ENCODE results near the gene TMEM178B. TPM values are rescaled to one million over a fixed set of nuclear protein-coding genes. Genes with fewer than 3 reads are reported as not detected.

Gene TMEM178B
- total and polyA plus RNA-seq, 3 experiments from 2014 or later: 0.02 to 1.1 (median 0.97) TPM

GRCh38 chr7:141291541-141291940, 217.7 kb downstream of the TMEM178B start:
- CTCF ChIA-PET: no interaction called here

DNA sequence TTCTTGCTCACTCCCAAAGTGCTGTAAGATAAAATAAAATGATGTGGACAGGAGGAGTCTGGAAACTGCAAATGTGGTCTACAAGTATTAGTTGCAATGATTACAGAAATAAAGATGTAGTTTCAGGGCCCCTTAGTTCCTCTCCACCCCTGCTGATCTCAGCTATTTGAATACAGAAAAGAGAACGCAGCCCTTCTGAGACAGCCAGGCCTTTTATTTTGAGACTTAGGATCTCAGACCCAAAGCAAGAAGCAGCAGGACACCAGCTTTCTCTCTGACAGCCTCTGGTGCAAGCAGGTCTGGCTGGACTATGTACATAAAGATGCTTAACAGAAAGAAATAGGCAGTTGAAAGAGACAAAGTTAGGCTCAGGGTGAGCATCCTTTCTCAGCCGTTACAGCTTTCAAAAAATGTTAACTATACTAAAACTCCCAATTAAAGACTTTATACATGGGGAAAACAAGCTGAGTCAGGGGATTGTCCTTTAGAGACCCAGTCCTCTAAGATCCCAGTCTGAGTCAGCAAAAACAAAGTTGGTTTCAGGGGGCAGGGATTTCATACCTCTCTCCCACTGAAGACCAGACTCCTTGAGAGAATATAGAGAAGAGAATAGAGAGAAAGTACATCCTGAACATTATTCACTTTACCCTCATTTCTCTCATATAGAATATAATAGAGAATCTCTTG, 220.4 kb downstream of the TMEM178B start:
- CTCF ChIA-PET: no interaction called here
- no peak for DNase-seq
- Histone ChIP-seq H3K36me3 (ENCODE audit: insufficient read depth, low read length) (no peaks in the 10 kb centered on the region), H3K27me3 (ENCODE audit: insufficient read depth, low read length, poor library complexity, severe bottlenecking) (no peaks in the 10 kb centered on the region), H3K27ac (ENCODE audit: low read depth, low read length) (no peak overlapping the region), H3K9me3 (ENCODE audit: low read length) (no peaks in the 10 kb centered on the region), H3K4me3 (ENCODE audit: low read length) (no peak overlapping the region), H3K4me1 (ENCODE audit: insufficient read depth, low read length) (no peaks in the 10 kb centered on the region)
- H3K4me3 Mint-ChIP-seq: no peak overlapping the region
- peaks cover 0 to 7% (median 4%) of the 10 kb centered on the region in 5 donors for H3K9me3 Mint-ChIP-seq
- H3K27ac Mint-ChIP-seq: no peak overlapping the region
- H3K27me3 Mint-ChIP-seq: peaks cover 3% of the 10 kb centered on the region in 2 donors
- POLR2A ChIA-PET: no interaction called here
- no peaks in the 10 kb centered on the region for H3K36me3 Mint-ChIP-seq
- H3K4me1 Mint-ChIP-seq: peaks cover 0 to 6% (median 4%) of the 10 kb centered on the region in 3 donors

More at GRCh38 chr7:141291541-141291940, 217.7 kb downstream of the TMEM178B start:
- no peaks in the 10 kb centered on the region for H3K9me3 ChIP-seq (ENCODE audit: low read length)
- no peaks in the 10 kb centered on the region for H3K4me1 ChIP-seq (ENCODE audit: insufficient read depth, low read length)
- H3K27ac ChIP-seq (ENCODE audit: low read depth, low read length): no peak overlapping the region
- Mint-ChIP-seq H3K27me3 (peaks cover 1 to 16% of the 10 kb centered on the region in 2 donors), H3K4me1 (peaks cover 0 to 6% (median 4%) of the 10 kb centered on the region in 3 donors), H3K4me3 (no peak overlapping the region), H3K9me3 (peaks cover 0 to 2% (median 0%) of the 10 kb centered on the region in 5 donors), H3K27ac (no peak overlapping the region), H3K36me3 (no peaks in the 10 kb centered on the region)
- DNase-seq: no peak
- POLR2A ChIA-PET: no interaction called here
- no peaks in the 10 kb centered on the region for H3K27me3 ChIP-seq (ENCODE audit: insufficient read depth, low read length, poor library complexity, severe bottlenecking)
- no peak overlapping the region for H3K4me3 ChIP-seq (ENCODE audit: low read length)
- H3K36me3 ChIP-seq (ENCODE audit: insufficient read depth, low read length): no peaks in the 10 kb centered on the region

DNA sequence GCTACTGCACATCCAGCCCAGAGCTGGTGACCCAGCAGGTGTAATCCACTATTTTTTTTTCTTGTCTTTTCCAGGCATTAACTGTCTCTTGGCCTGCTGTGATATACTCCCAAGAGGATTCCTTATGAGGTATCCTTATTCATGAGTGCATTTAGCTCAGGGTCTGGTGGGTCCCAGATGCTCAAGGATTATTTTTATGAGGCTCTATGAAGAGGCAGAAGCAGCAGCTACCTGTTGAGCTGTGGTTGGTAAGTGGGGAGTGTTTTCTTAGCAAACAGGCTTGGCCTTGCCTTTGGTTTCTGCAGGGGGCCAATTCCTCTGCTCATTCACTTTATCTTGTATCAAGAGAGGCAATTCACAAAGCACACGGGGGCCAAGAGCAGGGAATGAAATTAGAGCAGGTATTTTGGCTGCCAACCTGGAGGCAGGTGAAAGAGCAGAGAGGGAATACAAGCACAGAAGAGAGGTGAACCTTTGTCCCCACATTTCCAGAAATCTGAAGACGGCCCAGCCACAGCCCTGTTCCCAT, 221.6 kb downstream of the TMEM178B start:
- DNase-seq: no peak

GRCh38 chr7:141300816-141301215, 227.0 kb downstream of the TMEM178B start:
- ChIA-PET POLR2A (no interaction called here), CTCF (no interaction called here)
- Mint-ChIP-seq H3K4me3 (no peak overlapping the region), H3K36me3 (peaks cover 0 to 4% (median 0%) of the 10 kb centered on the region in 3 donors), H3K4me1 (no peaks in the 10 kb centered on the region), H3K27ac (no peak overlapping the region), H3K9me3 (peaks cover 0 to 8% (median 4%) of the 10 kb centered on the region in 5 donors), H3K27me3 (peaks cover 0 to 4% of the 10 kb centered on the region in 2 donors)
- Histone ChIP-seq H3K27ac (ENCODE audit: low read depth, low read length) (no peak overlapping the region), H3K27me3 (ENCODE audit: insufficient read depth, low read length, poor library complexity, severe bottlenecking) (no peaks in the 10 kb centered on the region), H3K36me3 (ENCODE audit: insufficient read depth, low read length) (no peaks in the 10 kb centered on the region), H3K4me3 (ENCODE audit: low read length) (no peak overlapping the region), H3K4me1 (ENCODE audit: insufficient read depth, low read length) (no peaks in the 10 kb centered on the region), H3K9me3 (ENCODE audit: low read length) (no peaks in the 10 kb centered on the region)
- DNase-seq: no peak

More for the DNA sequence above, 221.6 kb downstream of the TMEM178B start:
- ChIA-PET CTCF (no interaction called here), POLR2A (no interaction called here)
- Histone ChIP-seq H3K4me1 (ENCODE audit: insufficient read depth, low read length) (no peaks in the 10 kb centered on the region), H3K9me3 (ENCODE audit: low read length) (no peaks in the 10 kb centered on the region), H3K4me3 (ENCODE audit: low read length) (no peak overlapping the region), H3K27ac (ENCODE audit: low read depth, low read length) (no peak overlapping the region), H3K27me3 (ENCODE audit: insufficient read depth, low read length, poor library complexity, severe bottlenecking) (no peaks in the 10 kb centered on the region), H3K36me3 (ENCODE audit: insufficient read depth, low read length) (no peaks in the 10 kb centered on the region)
- Mint-ChIP-seq H3K27me3 (peaks cover 3 to 5% of the 10 kb centered on the region in 2 donors), H3K9me3 (peaks cover 0 to 7% (median 4%) of the 10 kb centered on the region in 5 donors), H3K36me3 (peaks cover 0 to under 1% (median 0%) of the 10 kb centered on the region in 3 donors), H3K4me1 (peaks cover 0 to 6% (median 4%) of the 10 kb centered on the region in 3 donors), H3K27ac (peak overlapping the region in 1 of 8 donors; percentile 52), H3K4me3 (no peak overlapping the region)

DNA sequence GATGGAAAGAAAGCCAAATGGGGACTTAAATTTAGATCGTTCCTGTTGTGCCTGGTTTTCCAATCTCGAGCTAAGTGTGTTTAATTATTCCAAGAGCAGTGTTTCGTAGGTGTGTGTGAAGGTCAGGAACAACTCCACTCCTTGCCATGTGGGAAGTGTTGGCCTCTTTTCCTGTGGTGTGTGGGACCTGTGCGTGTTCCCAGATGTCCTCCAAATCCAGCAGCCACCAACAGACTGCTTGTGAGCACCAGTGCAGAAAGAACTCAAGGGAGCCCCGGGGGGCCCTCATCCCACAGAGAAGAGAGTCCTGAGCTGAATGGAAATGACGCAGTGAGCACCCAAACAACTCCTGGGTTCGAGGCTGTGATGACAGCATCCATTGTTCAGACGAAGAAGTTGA, 227.7 kb downstream of the TMEM178B start:
- no peak overlapping the region for H3K27ac ChIP-seq (ENCODE audit: low read depth, low read length)
- H3K4me1 ChIP-seq (ENCODE audit: insufficient read depth, low read length): no peaks in the 10 kb centered on the region
- Mint-ChIP-seq H3K36me3 (peaks cover 0 to 4% (median 0%) of the 10 kb centered on the region in 3 donors), H3K4me3 (no peak overlapping the region), H3K27ac (no peak overlapping the region), H3K4me1 (no peaks in the 10 kb centered on the region), H3K27me3 (peaks cover 0 to 4% of the 10 kb centered on the region in 2 donors), H3K9me3 (peaks cover 0 to 8% (median 4%) of the 10 kb centered on the region in 5 donors)
- no peaks in the 10 kb centered on the region for H3K27me3 ChIP-seq (ENCODE audit: insufficient read depth, low read length, poor library complexity, severe bottlenecking)
- no peak for DNase-seq
- ChIA-PET CTCF (no interaction called here), POLR2A (no interaction called here)
- H3K9me3 ChIP-seq (ENCODE audit: low read length): no peaks in the 10 kb centered on the region
- H3K4me3 ChIP-seq (ENCODE audit: low read length): no peak overlapping the region
- H3K36me3 ChIP-seq (ENCODE audit: insufficient read depth, low read length): no peaks in the 10 kb centered on the region

GRCh38 chr7:141302617-141303016, 228.8 kb downstream of the TMEM178B start:
- ChIA-PET POLR2A (no interaction called here), CTCF (no interaction called here)
- no peak for DNase-seq
- H3K4me1 ChIP-seq (ENCODE audit: insufficient read depth, low read length): no peaks in the 10 kb centered on the region
- H3K4me3 ChIP-seq (ENCODE audit: low read length): no peak overlapping the region
- H3K9me3 ChIP-seq (ENCODE audit: low read length): no peaks in the 10 kb centered on the region
- Mint-ChIP-seq H3K4me3 (no peak overlapping the region), H3K4me1 (no peaks in the 10 kb centered on the region), H3K27ac (no peak overlapping the region), H3K27me3 (peaks cover 2 to 4% of the 10 kb centered on the region in 2 donors), H3K9me3 (peaks cover 0 to 8% (median 4%) of the 10 kb centered on the region in 5 donors), H3K36me3 (peaks cover 0 to 4% (median 0%) of the 10 kb centered on the region in 3 donors)
- H3K27me3 ChIP-seq (ENCODE audit: insufficient read depth, low read length, poor library complexity, severe bottlenecking): peaks cover 4% of the 10 kb centered on the region
- no peaks in the 10 kb centered on the region for H3K36me3 ChIP-seq (ENCODE audit: insufficient read depth, low read length)
- no peak overlapping the region for H3K27ac ChIP-seq (ENCODE audit: low read depth, low read length)

DNA sequence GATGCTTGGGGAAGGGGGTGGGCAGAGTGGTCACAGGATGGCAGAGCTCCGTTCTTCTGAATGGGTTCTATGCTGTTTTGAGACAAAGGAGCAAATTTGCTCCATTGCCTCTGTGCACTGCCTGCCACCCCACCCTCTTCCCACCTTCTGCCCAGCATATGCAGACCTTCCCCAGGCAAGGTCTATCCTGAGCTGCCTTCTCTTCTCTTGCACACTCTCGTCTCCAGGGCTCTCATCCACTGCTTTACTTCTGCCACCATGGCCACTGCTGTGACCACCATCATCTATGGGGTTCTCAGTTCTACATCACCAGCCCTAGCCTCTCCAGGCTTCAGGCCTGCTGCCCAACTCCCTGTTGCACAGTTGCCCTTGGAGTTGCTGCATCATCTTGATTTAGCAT, 230.4 kb downstream of the TMEM178B start:
- POLR2A ChIA-PET: no interaction called here
- peaks cover 0 to 4% (median 0%) of the 10 kb centered on the region in 5 donors for H3K9me3 Mint-ChIP-seq
- H3K4me1 Mint-ChIP-seq: no peaks in the 10 kb centered on the region

DNA sequence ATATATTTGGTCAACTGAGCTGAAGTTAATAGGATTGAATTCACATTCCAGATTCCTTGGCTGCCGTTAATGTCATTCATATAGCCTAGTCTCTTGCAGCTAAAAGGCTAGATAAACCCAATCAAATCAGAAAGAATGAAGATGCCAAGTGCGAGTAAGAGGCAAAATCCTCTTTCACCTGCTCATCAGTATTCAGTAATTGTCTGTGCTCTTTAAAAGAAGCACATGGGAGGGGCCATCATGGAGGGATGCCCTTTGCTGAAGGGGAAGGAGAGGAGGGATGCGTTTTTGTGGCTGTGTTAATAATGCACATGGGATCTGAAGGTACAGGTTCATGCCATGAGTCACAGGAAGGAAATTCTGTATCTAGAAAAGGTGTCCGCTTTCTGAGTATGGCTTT, 232.2 kb downstream of the TMEM178B start:
- Histone ChIP-seq H3K36me3 (ENCODE audit: insufficient read depth, low read length) (no peaks in the 10 kb centered on the region), H3K27me3 (ENCODE audit: insufficient read depth, low read length, poor library complexity, severe bottlenecking) (peaks cover 4% of the 10 kb centered on the region), H3K27ac (ENCODE audit: low read depth, low read length) (no peak overlapping the region), H3K4me1 (ENCODE audit: insufficient read depth, low read length) (no peaks in the 10 kb centered on the region), H3K4me3 (ENCODE audit: low read length) (no peak overlapping the region), H3K9me3 (ENCODE audit: low read length) (no peaks in the 10 kb centered on the region)
- H3K27me3 Mint-ChIP-seq: peaks cover 0 to 10% of the 10 kb centered on the region in 2 donors
- no peak overlapping the region for H3K27ac Mint-ChIP-seq
- CTCF ChIA-PET: no interaction called here
- no peaks in the 10 kb centered on the region for H3K9me3 Mint-ChIP-seq
- no peaks in the 10 kb centered on the region for H3K4me1 Mint-ChIP-seq
- no peaks in the 10 kb centered on the region for H3K36me3 Mint-ChIP-seq
- H3K4me3 Mint-ChIP-seq: no peak overlapping the region
- DNase-seq: no peak
- POLR2A ChIA-PET: no interaction called here

More for the DNA sequence above, 230.4 kb downstream of the TMEM178B start:
- no peaks in the 10 kb centered on the region for H3K36me3 ChIP-seq (ENCODE audit: insufficient read depth, low read length)
- Mint-ChIP-seq H3K27ac (no peak overlapping the region), H3K27me3 (peaks cover 2 to 6% of the 10 kb centered on the region in 2 donors), H3K36me3 (peaks cover 0 to 4% (median 0%) of the 10 kb centered on the region in 3 donors), H3K4me3 (no peak overlapping the region)
- DNase-seq: no peak
- H3K9me3 ChIP-seq (ENCODE audit: low read length): no peaks in the 10 kb centered on the region
- H3K4me3 ChIP-seq (ENCODE audit: low read length): no peak overlapping the region
- H3K27ac ChIP-seq (ENCODE audit: low read depth, low read length): no peak overlapping the region
- no peaks in the 10 kb centered on the region for H3K4me1 ChIP-seq (ENCODE audit: insufficient read depth, low read length)
- peaks cover 4% of the 10 kb centered on the region for H3K27me3 ChIP-seq (ENCODE audit: insufficient read depth, low read length, poor library complexity, severe bottlenecking)
- CTCF ChIA-PET: no interaction called here
